ENCODE data around the gene DUOXA1. TPM values are rescaled to one million over a fixed set of nuclear protein-coding genes. Genes with fewer than 3 reads are reported as not detected.
"Not testable (repeated sequence)": the region's sequence is repeated elsewhere in the genome, so short reads cannot be mapped to it uniquely, and the experiment has no call there.

Gene DUOXA1
- total RNA-seq, 1 experiment from 2014 or later, result 0.09 TPM

DNA sequence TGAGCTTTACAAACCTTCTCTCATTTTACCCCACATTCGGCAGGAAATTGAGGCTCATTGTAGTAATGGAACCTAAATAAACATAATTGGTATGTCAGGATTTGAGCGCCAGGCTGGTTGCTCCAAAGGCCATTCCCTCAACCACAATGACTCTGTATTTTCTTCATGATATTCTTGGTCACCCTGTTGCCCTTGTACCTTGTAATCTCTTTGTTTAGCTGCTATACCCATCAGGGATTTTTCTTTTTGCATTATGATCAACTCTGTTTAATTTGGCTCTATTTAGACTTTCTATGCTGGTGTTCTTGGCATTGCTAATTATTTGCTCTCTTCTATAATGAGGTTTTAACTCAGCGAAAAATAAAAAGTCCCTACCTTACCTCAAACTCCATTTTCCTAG is 45.5 kb downstream of the DUOXA1 start (continued):
- TF ChIP-seq GRHL2 (CRISPR knock-in tag; IDR thresholded peaks at IDR 0.05; ENCODE audit: insufficient replicate concordance, severe bottlenecking), result no peak
- TF ChIP-seq FOXK1 (CRISPR knock-in tag; IDR thresholded peaks at IDR 0.05), result no peak
- TF ChIP-seq NFYB (CRISPR knock-in tag; conservative IDR thresholded peaks at IDR 0.05; ENCODE audit: low read depth), result no peak

GRCh38 chr15:45083223-45083622 is 46.5 kb downstream of the DUOXA1 start:
- H3K36me3 Mint-ChIP-seq, result no peaks in the 10 kb centered on the region
- no peaks in the 10 kb centered on the region for H3K9me3 Mint-ChIP-seq
- no peak overlapping the region for H3K4me3 Mint-ChIP-seq
- H3K4me1 Mint-ChIP-seq, result peaks cover 8% of the 10 kb centered on the region
- no peak overlapping the region for H3K27ac Mint-ChIP-seq
- no peaks in the 10 kb centered on the region; the same call in 1 of the 2 replicates for H3K27me3 Mint-ChIP-seq (ENCODE audit: low read depth)
- POLR2A ChIA-PET, result no interaction called here
- no peak for DNase-seq (ENCODE audit: low spot score)
- CTCF ChIA-PET, result interaction anchor here (0.7 to 1.8 kb wide), 3 partner anchors 34 to 35 kb away, joined by 5 to 8 read pairs (median 8); no protein-coding TSS in a partner anchor
- no peak for ATAC-seq
- TF ChIP-seq GABPB1 (CRISPR knock-in tag; IDR thresholded peaks at IDR 0.05), result no peak
- no peak for TF ChIP-seq USF1 (CRISPR knock-in tag; IDR thresholded peaks at IDR 0.05)
- TF ChIP-seq HMGA2 (CRISPR knock-in tag; IDR thresholded peaks at IDR 0.05), result no peak
- TF ChIP-seq FOXK1 (CRISPR knock-in tag; IDR thresholded peaks at IDR 0.05), result no peak
- TF ChIP-seq, protein P1, sequence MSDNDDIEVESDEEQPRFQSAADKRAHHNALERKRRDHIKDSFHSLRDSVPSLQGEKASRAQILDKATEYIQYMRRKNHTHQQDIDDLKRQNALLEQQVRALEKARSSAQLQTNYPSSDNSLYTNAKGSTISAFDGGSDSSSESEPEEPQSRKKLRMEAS (CRISPR knock-in tag; IDR thresholded peaks at IDR 0.05), result no peak
- TF ChIP-seq, protein P2, sequence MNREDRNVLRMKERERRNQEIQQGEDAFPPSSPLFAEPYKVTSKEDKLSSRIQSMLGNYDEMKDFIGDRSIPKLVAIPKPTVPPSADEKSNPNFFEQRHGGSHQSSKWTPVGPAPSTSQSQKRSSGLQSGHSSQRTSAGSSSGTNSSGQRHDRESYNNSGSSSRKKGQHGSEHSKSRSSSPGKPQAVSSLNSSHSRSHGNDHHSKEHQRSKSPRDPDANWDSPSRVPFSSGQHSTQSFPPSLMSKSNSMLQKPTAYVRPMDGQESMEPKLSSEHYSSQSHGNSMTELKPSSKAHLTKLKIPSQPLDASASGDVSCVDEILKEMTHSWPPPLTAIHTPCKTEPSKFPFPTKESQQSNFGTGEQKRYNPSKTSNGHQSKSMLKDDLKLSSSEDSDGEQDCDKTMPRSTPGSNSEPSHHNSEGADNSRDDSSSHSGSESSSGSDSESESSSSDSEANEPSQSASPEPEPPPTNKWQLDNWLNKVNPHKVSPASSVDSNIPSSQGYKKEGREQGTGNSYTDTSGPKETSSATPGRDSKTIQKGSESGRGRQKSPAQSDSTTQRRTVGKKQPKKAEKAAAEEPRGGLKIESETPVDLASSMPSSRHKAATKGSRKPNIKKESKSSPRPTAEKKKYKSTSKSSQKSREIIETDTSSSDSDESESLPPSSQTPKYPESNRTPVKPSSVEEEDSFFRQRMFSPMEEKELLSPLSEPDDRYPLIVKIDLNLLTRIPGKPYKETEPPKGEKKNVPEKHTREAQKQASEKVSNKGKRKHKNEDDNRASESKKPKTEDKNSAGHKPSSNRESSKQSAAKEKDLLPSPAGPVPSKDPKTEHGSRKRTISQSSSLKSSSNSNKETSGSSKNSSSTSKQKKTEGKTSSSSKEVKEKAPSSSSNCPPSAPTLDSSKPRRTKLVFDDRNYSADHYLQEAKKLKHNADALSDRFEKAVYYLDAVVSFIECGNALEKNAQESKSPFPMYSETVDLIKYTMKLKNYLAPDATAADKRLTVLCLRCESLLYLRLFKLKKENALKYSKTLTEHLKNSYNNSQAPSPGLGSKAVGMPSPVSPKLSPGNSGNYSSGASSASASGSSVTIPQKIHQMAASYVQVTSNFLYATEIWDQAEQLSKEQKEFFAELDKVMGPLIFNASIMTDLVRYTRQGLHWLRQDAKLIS (CRISPR knock-in tag; IDR thresholded peaks at IDR 0.05; ENCODE audit: borderline replicate concordance), result no peak
- no peak for TF ChIP-seq JAZF1 (CRISPR knock-in tag; IDR thresholded peaks at IDR 0.05)
- TF ChIP-seq TEAD4 (CRISPR knock-in tag; IDR thresholded peaks at IDR 0.05), result no peak
- TF ChIP-seq JUN (CRISPR knock-in tag; IDR thresholded peaks at IDR 0.05), result no peak
- TF ChIP-seq NFE2L1 (CRISPR knock-in tag; IDR thresholded peaks at IDR 0.05), result no peak
- TF ChIP-seq, protein P3, sequence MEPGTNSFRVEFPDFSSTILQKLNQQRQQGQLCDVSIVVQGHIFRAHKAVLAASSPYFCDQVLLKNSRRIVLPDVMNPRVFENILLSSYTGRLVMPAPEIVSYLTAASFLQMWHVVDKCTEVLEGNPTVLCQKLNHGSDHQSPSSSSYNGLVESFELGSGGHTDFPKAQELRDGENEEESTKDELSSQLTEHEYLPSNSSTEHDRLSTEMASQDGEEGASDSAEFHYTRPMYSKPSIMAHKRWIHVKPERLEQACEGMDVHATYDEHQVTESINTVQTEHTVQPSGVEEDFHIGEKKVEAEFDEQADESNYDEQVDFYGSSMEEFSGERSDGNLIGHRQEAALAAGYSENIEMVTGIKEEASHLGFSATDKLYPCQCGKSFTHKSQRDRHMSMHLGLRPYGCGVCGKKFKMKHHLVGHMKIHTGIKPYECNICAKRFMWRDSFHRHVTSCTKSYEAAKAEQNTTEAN (CRISPR knock-in tag; IDR thresholded peaks at IDR 0.05), result no peak
- no peak for TF ChIP-seq CBFB (CRISPR knock-in tag; IDR thresholded peaks at IDR 0.05; ENCODE audit: low read depth)
- TF ChIP-seq, protein P4, sequence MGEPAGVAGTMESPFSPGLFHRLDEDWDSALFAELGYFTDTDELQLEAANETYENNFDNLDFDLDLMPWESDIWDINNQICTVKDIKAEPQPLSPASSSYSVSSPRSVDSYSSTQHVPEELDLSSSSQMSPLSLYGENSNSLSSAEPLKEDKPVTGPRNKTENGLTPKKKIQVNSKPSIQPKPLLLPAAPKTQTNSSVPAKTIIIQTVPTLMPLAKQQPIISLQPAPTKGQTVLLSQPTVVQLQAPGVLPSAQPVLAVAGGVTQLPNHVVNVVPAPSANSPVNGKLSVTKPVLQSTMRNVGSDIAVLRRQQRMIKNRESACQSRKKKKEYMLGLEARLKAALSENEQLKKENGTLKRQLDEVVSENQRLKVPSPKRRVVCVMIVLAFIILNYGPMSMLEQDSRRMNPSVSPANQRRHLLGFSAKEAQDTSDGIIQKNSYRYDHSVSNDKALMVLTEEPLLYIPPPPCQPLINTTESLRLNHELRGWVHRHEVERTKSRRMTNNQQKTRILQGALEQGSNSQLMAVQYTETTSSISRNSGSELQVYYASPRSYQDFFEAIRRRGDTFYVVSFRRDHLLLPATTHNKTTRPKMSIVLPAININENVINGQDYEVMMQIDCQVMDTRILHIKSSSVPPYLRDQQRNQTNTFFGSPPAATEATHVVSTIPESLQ (CRISPR knock-in tag; IDR thresholded peaks at IDR 0.05), result no peak
- TF ChIP-seq, protein P5, sequence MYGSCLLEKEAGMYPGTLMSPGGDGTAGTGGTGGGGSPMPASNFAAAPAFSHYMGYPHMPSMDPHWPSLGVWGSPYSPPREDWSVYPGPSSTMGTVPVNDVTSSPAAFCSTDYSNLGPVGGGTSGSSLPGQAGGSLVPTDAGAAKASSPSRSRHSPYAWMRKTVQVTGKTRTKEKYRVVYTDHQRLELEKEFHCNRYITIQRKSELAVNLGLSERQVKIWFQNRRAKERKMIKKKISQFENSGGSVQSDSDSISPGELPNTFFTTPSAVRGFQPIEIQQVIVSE (CRISPR knock-in tag; IDR thresholded peaks at IDR 0.05; ENCODE audit: borderline replicate concordance), result no peak
- no peak for TF ChIP-seq ZNF423 (CRISPR knock-in tag; IDR thresholded peaks at IDR 0.05)
- no peak for TF ChIP-seq ESRRA (CRISPR knock-in tag; IDR thresholded peaks at IDR 0.05; ENCODE audit: borderline replicate concordance)
- TF ChIP-seq FOXJ3 (CRISPR knock-in tag; IDR thresholded peaks at IDR 0.05; ENCODE audit: borderline replicate concordance), result no peak

DNA sequence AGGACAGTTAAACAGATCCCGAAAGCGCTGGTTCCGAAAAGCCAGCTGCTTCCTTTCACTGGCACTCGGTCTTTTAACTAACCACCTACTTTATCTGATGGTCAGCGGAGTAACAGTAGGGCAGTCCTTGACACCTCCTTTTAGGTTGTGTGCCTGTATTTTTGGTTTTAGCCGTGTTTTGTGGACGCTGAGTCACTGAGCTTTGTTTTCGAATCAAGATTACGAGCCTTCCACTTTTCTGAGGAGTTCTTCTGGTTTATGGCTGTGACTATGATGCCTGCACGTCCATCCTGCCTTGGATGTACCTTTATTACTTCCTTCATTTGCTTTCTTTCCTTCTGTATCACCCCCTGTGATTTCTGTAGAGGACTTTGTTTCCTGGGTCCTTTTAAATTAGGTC is 47.3 kb downstream of the DUOXA1 start:
- H3K4me1 Mint-ChIP-seq; ATAC-seq; POLR2A ChIA-PET; H3K36me3 Mint-ChIP-seq; DNase-seq (ENCODE audit: low spot score); H3K27ac Mint-ChIP-seq; H3K27me3 Mint-ChIP-seq (ENCODE audit: low read depth); H3K4me3 Mint-ChIP-seq; H3K9me3 Mint-ChIP-seq: not testable (repeated sequence)
- CTCF ChIA-PET, result interaction anchor here (0.7 to 1.7 kb wide), 3 partner anchors 34 to 81 kb away, joined by 4 to 8 read pairs (median 5); no protein-coding TSS in a partner anchor

DNA sequence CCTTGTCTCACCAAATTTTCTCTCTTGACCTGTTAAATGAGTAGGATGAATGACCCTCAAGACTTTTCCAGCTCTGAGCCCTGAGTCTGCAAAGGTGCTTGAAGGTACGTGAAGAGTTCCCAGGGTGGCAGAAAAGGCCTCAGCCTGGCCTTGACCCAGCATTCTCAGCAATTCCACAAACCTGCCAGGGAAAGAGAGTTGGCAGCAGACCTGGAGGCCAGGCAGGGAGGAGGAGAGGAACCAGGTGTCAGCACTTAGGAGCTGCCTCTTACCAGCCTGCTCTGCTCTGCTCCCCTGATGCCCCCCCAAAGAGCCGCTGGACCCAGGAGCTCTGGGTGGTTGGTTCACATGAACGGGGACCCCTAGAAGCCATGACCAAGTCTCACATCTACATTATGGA is 49.1 kb downstream of the DUOXA1 start:
- ATAC-seq; POLR2A ChIA-PET; H3K4me1 Mint-ChIP-seq; H3K4me3 Mint-ChIP-seq; H3K27ac Mint-ChIP-seq; H3K9me3 Mint-ChIP-seq; H3K27me3 Mint-ChIP-seq (ENCODE audit: low read depth); H3K36me3 Mint-ChIP-seq; DNase-seq (ENCODE audit: low spot score): not testable (repeated sequence)
- CTCF ChIA-PET, result interaction anchor here (1.2 to 1.7 kb wide), 3 partner anchors 37 to 417 kb away, joined by 3 to 6 read pairs (median 4); no protein-coding TSS in a partner anchor

GRCh38 chr15:45079628-45080246 is 49.9 kb downstream of the DUOXA1 start:
- H3K4me3 Mint-ChIP-seq; H3K27ac Mint-ChIP-seq; H3K9me3 Mint-ChIP-seq; H3K4me1 Mint-ChIP-seq; H3K27me3 Mint-ChIP-seq (ENCODE audit: low read depth); DNase-seq (ENCODE audit: low spot score); ATAC-seq; H3K36me3 Mint-ChIP-seq: not testable (repeated sequence)
- POLR2A ChIA-PET, result interaction anchor here (0.6 kb wide), 1 partner anchor 77 kb away, joined by 3 read pairs; no protein-coding TSS in a partner anchor
- CTCF ChIA-PET, result interaction anchor here (1.2 kb wide), 1 partner anchor 416 kb away, joined by 3 read pairs; no protein-coding TSS in a partner anchor
